GM10266 (cell line): ENCODE measurements around the gene S1PR5.
A peak's percentile ranks its signal among the peaks of the same experiment; 100 is the strongest.
"Not testable (repeated sequence)": the region's sequence is repeated elsewhere in the genome, so short reads cannot be mapped to it uniquely, and the experiment has no call there.

ENCODE experiments used
- DNase-seq: peaks from one replicate; pipeline ENCODE4 v3.0.0; 2012; ENCODE audit errors: extremely low spot score
- TF ChIP-seq, protein P1 (sequence below): IDR thresholded peaks from 2 replicates; pipeline ENCODE4 v1.5.1; 2012; ENCODE audit warnings: mild to moderate bottlenecking, low read depth; ENCODE audit not compliant: control insufficient read depth, insufficient read depth; ENCODE audit errors: missing control alignments

Gene S1PR5

DNA sequence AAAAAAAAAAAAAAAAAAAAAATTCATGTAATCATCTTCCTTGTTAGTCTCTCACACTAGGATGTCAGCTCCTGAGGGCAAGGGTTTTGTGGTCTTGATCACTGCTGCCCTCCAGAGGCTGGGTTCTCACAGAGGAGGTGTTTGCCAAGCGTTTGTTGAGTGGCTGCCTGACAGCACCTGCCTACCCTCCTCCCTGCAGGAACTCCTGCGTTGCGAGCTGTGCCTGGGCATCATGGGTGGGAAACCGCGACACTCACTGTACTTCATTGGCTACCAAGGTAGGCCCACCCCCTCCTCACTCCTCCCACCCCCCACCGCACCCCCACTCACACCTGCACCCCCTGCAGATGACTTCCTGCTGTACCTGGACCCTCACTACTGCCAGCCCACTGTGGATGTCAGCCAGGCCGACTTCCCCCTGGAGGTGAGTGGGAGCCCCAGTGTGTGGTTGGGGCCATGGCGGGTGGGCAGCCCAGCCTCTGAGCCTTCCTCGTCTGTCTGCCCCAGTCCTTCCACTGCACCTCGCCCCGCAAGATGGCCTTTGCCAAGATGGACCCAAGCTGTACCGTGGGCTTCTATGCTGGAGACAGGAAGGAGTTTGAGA, 34.6 kb upstream of the S1PR5 start:
- TF ChIP-seq, protein P1, sequence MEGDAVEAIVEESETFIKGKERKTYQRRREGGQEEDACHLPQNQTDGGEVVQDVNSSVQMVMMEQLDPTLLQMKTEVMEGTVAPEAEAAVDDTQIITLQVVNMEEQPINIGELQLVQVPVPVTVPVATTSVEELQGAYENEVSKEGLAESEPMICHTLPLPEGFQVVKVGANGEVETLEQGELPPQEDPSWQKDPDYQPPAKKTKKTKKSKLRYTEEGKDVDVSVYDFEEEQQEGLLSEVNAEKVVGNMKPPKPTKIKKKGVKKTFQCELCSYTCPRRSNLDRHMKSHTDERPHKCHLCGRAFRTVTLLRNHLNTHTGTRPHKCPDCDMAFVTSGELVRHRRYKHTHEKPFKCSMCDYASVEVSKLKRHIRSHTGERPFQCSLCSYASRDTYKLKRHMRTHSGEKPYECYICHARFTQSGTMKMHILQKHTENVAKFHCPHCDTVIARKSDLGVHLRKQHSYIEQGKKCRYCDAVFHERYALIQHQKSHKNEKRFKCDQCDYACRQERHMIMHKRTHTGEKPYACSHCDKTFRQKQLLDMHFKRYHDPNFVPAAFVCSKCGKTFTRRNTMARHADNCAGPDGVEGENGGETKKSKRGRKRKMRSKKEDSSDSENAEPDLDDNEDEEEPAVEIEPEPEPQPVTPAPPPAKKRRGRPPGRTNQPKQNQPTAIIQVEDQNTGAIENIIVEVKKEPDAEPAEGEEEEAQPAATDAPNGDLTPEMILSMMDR = peak; percentile 17
- no peak for DNase-seq

DNA sequence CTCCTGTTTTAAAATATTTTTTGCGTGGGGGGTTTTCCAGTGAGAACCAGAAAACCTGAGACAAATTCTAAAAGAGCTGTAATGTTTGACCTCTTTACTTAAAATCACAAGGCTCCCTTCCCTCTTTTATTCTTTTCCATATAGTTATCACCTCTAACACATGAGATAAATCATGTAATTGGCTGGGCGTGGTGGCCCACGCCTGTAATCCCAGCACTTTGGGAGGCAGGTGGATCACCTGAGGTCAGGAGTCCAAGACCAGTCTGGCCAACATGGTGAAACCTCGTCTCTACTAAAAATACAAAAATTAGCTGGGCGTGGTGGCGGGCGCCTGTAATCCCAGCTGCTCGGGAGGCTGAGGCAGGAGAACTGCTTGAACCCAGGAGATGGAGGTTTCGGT, 33.8 kb upstream of the S1PR5 start:
- DNase-seq = not testable (repeated sequence)

DNA sequence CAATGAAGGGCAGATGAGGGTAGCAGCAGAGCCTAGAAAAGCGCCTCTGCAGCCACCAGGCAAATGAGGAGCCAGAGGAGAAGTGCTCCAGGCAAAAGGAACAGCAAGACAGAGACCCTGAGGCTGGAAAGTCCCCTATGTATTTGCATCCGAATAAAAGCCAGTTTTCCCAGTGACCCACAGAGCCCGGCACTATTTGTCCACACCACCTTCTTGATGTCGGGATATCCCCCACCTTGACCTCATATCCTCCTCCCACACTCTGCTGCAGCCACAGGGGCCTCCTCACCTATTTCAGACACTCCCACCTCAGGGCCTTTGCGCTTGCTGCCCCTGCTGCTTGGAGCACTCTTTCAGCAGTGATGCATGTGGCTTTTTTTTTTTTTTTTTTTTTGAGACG, 33.1 kb upstream of the S1PR5 start:
- TF ChIP-seq, protein P1 = no peak

DNA sequence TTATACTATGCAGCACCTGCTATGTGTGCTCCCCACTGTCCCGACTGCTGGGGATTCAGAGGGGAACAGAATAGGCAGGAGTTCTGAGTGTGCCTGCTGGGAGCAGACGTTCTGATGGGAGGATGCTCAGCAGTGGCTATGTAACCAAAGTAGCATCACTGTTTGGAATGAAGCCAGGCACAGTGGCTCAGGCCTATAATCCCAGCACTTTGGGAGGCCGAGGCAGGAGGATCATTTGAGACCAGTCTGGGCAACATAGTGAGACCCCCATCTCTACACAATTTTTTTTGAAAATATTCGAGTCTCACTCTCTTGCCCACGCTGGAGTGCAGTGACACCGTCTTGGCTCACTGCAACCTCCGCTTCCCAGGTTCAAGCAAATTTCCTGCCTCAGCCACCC, 32.5 kb upstream of the S1PR5 start:
- TF ChIP-seq, protein P1 = no peak
- DNase-seq = no peak

More for the DNA sequence above, 33.1 kb upstream of the S1PR5 start:
- DNase-seq = peak; percentile 25

DNA sequence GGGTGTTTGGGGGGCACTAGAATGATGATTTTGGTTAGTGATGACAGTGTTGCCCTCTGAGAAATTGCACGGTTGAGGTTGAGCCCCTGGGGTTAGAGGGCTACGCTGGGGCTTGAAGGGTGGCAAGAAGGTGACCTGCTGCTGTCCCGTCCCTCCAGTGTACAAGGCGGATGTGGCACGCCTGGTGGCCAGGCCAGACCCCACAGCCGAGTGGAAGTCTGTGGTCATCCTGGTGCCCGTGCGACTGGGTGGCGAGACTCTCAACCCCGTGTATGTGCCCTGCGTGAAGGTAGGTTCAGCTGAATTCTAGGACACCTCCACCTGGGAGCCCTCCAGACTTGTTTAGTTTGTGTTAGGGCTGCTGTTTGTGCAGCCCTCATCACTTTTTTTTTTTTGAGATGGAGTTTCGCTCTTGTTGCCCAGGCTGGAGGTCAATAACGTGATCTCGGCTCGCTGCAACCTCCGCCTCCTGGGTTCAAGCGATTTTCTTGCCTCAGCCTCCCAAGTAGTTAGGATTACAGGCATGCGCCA, 31.6 kb upstream of the S1PR5 start:
- peak; percentile 6 for DNase-seq
- TF ChIP-seq, protein P1 = no peak

DNA sequence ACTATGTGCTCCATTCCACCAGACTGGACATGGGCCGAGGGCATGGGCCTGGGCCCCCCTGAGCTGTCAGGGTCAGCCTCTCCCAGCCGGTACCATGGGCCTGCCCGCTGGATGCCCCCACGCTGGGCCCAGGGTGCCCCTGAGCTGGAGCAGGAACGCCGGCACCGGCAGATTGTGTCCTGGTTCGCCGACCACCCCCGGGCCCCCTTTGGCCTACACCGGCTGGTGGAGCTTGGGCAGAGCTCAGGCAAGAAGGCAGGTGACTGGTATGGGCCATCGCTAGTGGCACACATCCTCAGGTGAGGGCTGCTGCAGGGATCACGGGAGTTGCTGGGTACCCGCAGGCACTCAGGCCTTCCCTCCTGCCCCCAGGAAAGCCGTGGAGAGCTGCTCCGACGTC, 29.6 kb upstream of the S1PR5 start:
- TF ChIP-seq, protein P1 = no peak
- peak; percentile 4 for DNase-seq

DNA sequence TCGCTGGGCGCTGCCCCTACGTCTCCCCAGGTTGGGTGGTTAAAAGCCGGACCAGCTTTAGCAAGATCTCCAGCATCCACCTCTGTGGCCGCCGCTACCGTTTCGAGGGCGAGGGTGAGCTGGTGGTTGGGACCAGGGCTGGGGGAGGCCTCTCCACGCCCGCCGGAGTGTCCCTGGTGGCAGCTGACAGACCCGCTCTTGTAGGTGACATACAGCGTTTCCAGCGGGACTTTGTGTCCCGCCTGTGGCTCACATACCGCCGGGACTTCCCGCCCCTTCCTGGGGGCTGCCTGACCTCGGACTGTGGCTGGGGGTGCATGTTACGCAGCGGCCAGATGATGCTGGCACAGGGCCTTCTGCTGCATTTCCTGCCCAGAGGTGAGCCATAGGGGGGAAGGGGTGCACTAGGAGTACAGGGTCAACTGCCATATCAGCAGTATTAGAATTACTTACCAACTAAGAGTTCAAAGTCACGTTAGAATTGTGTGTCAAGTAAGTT, 27.6 kb upstream of the S1PR5 start:
- DNase-seq = peak; percentile 24
- TF ChIP-seq, protein P1 = no peak
